Vagina (tissue), 2 donors: ENCODE measurements around the gene ACTL10.

ENCODE experiments used
- POLR2A ChIP-seq, 2 donors: fragments of 450-650 bp; IDR thresholded peaks; one replicate each; pipeline ENCODE4 v1.6.1; 2017; ENCODE audit warnings: antibody characterized with exemption in 2 of 2, mild to moderate bottlenecking in 2 of 2, moderate library complexity in 2 of 2
- TF ChIP-seq, protein P1 (sequence below), 3 experiments: fragments of 450-650 bp in 2 of 3; fragments of 200-600 bp in 1 of 3; sonication (generic) in 1 of 3; IDR thresholded peaks; one replicate each; pipeline ENCODE4 v1.5.1; 2017 to 2019; ENCODE audit warnings: antibody characterized with exemption in 3 of 3, mild to moderate bottlenecking in 2 of 3, moderate library complexity in 2 of 3

DNA sequence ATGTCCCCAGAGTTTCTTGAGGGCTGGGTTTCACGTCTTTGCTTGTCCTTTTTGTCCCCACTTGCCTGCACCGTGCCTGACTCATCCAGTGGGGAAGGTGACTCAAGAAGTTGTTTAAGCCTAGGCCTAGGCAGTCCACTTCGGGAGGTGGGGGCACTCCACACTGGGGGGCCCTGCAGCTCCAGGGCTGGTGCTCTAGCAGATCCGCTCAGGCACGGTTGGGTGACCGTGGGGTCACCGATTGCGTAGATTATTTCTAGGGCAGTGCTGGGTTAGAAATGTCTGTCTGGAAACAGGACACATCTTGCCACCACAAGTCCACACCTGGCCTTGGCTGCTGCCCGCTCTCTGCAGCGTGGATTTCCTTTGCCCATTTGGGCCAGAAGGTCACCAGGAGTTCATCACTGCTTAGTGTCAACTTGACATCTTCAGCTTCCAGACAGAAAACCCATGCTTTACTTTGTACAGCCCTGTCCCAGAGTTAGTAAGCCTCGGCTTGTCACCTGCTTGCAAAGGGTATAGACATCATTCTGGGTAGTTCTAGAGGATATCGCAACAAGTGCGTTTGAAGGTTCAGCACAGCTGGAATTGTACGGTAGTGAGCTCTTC, 18.2 kb upstream of the ACTL10 start:
- TF ChIP-seq, protein P1, sequence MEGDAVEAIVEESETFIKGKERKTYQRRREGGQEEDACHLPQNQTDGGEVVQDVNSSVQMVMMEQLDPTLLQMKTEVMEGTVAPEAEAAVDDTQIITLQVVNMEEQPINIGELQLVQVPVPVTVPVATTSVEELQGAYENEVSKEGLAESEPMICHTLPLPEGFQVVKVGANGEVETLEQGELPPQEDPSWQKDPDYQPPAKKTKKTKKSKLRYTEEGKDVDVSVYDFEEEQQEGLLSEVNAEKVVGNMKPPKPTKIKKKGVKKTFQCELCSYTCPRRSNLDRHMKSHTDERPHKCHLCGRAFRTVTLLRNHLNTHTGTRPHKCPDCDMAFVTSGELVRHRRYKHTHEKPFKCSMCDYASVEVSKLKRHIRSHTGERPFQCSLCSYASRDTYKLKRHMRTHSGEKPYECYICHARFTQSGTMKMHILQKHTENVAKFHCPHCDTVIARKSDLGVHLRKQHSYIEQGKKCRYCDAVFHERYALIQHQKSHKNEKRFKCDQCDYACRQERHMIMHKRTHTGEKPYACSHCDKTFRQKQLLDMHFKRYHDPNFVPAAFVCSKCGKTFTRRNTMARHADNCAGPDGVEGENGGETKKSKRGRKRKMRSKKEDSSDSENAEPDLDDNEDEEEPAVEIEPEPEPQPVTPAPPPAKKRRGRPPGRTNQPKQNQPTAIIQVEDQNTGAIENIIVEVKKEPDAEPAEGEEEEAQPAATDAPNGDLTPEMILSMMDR (IDR thresholded peaks at IDR 0.05), result no peak
- TF ChIP-seq POLR2A (IDR thresholded peaks at IDR 0.05), result no peak
